ENCODE data around the gene CDCP2.
"Not testable (repeated sequence)": the region's sequence is repeated elsewhere in the genome, so short reads cannot be mapped to it uniquely, and the experiment has no call there.

Gene CDCP2

GRCh38 chr1:54108156-54108555, 44.6 kb downstream of the CDCP2 start:
- no peak for TF ChIP-seq CTCF (conservative IDR thresholded peaks at IDR 0.05; ENCODE audit: control insufficient read depth, insufficient read depth, low read depth, low read length)
- no peak for DNase-seq (ENCODE audit: low read depth)
- no peak overlapping the region for H3K4me3 ChIP-seq (ENCODE audit: control insufficient read depth, low read depth, low read length)

- peak; percentile 42 for TF ChIP-seq CTCF (conservative IDR thresholded peaks at IDR 0.05; ENCODE audit: control insufficient read depth, insufficient read depth, low read depth, low read length)
- H3K4me3 ChIP-seq (ENCODE audit: control insufficient read depth, low read depth, low read length) = no peak overlapping the region
- DNase-seq (ENCODE audit: low read depth) = peak; percentile 37
Observed at GRCh38 chr1:54107131-54107530, 45.7 kb downstream of the CDCP2 start.

- H3K4me3 ChIP-seq (ENCODE audit: control insufficient read depth, low read depth, low read length) = no peak overlapping the region
- no peak for DNase-seq (ENCODE audit: low read depth)
- TF ChIP-seq CTCF (conservative IDR thresholded peaks at IDR 0.05; ENCODE audit: control insufficient read depth, insufficient read depth, low read depth, low read length) = no peak
Observed at GRCh38 chr1:54105736-54106269, 47.0 kb downstream of the CDCP2 start.

- TF ChIP-seq CTCF (conservative IDR thresholded peaks at IDR 0.05; ENCODE audit: control insufficient read depth, insufficient read depth, low read depth, low read length) = no peak
Observed at GRCh38 chr1:54105080-54105479, 47.7 kb downstream of the CDCP2 start.

GRCh38 chr1:54104613-54105012, 48.2 kb downstream of the CDCP2 start:
- not testable (repeated sequence) for DNase-seq (ENCODE audit: low read depth); H3K4me3 ChIP-seq (ENCODE audit: control insufficient read depth, low read depth, low read length)

More at GRCh38 chr1:54105080-54105479, 47.7 kb downstream of the CDCP2 start:
- H3K4me3 ChIP-seq (ENCODE audit: control insufficient read depth, low read depth, low read length) = no peak overlapping the region
- no peak for DNase-seq (ENCODE audit: low read depth)

- DNase-seq (ENCODE audit: low read depth) = no peak
- H3K4me3 ChIP-seq (ENCODE audit: control insufficient read depth, low read depth, low read length) = no peak overlapping the region
- TF ChIP-seq CTCF (conservative IDR thresholded peaks at IDR 0.05; ENCODE audit: control insufficient read depth, insufficient read depth, low read depth, low read length) = no peak
Observed at GRCh38 chr1:54103414-54103813, 49.4 kb downstream of the CDCP2 start.

- no peak for TF ChIP-seq CTCF (conservative IDR thresholded peaks at IDR 0.05; ENCODE audit: control insufficient read depth, insufficient read depth, low read depth, low read length)
- H3K4me3 ChIP-seq (ENCODE audit: control insufficient read depth, low read depth, low read length) = no peak overlapping the region
- DNase-seq (ENCODE audit: low read depth) = no peak
Observed at GRCh38 chr1:54100500-54100899, 52.3 kb downstream of the CDCP2 start.
